ENCODE measurements around the gene ASS1. TPM values are rescaled to one million over a fixed set of nuclear protein-coding genes. Genes with fewer than 3 reads are reported as not detected.
A peak's percentile ranks its signal among the peaks of the same experiment; 100 is the strongest.

Gene ASS1
- total RNA-seq, 2 donors from 2014 or later, result 0.69 to 1.4 TPM

DNA sequence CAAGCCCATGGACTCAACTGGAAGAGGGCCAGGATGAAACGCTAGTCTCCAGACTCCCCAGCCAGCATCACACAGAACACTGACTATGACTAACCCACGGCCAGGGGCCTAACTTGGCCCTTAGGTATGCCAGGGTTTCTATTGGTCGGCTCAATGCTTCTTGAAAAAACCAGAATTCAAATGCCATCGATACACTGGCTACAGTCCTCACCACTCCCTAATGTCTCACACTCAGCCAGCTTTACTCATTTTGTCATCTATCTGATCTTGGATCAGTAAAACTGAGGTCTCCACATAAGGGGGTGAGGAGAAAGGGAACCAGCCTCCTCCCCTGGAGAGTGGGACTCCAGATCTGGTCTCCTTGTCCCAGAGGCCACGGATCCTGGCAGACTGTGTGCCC, 75.2 kb downstream of the ASS1 start:
- ATAC-seq (replicated peaks), result no peak
- H3K27ac Mint-ChIP-seq, result no peak overlapping the region
- no peaks in the 10 kb centered on the region for H3K4me1 Mint-ChIP-seq
- peaks cover 20% of the 10 kb centered on the region for H3K27me3 Mint-ChIP-seq
- no peaks in the 10 kb centered on the region for H3K9me3 Mint-ChIP-seq
- no peak overlapping the region for H3K4me3 Mint-ChIP-seq
- no peaks in the 10 kb centered on the region for H3K36me3 Mint-ChIP-seq (ENCODE audit: low read depth)

DNA sequence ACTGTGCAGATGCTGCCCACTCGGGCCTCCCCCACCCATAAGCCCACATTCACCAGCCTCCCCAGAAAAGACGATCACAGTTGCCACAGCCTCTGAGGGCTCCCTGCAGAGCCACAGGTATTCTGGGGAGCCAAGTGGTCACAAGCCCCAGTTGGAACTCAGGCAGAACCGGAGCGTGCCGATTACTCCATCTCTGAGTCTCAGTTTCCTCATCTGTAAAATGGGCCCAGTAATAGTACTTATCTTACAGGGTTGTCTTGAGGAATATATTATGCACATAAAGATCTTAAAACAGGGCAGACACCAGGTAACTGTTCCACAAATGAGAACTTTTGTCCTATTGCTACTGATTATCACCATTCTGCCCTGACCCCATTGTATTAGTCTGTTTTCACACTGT, 77.0 kb downstream of the ASS1 start:
- no peak for ATAC-seq (replicated peaks)
- Mint-ChIP-seq H3K27ac (no peak overlapping the region), H3K9me3 (no peaks in the 10 kb centered on the region), H3K36me3 (ENCODE audit: low read depth) (no peaks in the 10 kb centered on the region), H3K27me3 (peaks cover 20% of the 10 kb centered on the region), H3K4me1 (no peaks in the 10 kb centered on the region), H3K4me3 (no peak overlapping the region)

DNA sequence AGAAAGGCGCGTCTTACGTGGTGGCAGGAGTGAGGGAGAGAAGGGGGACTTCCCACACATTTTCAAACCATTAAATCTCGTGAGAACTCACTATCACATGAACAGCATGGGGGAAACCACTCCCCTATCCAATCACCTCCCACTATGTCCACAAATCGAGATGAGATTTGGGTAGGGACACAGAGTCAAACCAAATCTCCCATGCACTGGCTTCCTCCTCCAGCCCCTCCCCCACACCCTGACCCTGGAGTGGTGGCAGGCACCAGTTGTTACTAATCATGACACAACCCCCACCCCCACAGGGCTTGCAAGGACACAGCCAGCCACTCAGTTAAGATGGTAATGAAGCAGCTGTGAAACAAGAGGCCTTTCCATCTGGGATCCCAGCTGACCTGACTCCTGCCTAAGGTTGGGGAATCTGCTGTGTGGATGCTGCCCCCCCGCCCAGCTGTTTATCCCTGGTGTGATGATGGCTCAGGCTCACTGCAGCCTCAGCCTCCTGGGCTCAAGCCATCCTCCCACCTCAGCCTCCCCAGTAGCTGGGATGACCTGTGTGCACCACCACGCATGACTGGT, 77.6 kb downstream of the ASS1 start:
- ATAC-seq (replicated peaks), result peak; percentile 49
- no peak overlapping the region for H3K27ac Mint-ChIP-seq

DNA sequence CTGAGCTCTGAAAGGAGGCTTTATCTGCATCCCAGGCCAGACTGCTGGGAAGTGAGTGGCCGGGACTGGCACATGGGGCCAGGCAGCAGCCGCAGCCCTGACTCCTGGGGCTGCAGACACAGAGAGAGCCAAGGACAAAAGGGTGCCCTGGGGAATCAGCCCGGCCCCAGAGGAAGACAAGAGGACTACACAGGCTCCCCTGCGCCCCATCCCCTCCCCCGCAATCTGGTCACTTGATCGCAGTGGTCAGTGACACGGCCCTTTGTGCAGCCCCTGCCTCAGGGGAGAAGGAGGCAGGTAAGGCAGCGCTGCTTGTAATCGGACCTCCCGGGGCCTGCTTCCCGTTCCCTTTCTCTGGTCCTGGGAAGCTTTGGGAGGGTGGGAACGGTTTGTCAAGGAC, 79.2 kb downstream of the ASS1 start:
- no peak for ATAC-seq (replicated peaks)

More for the DNA sequence above, 77.6 kb downstream of the ASS1 start:
- H3K4me3 Mint-ChIP-seq, result no peak overlapping the region
- no peaks in the 10 kb centered on the region for H3K9me3 Mint-ChIP-seq
- H3K36me3 Mint-ChIP-seq (ENCODE audit: low read depth), result no peaks in the 10 kb centered on the region
- peaks cover 20% of the 10 kb centered on the region for H3K27me3 Mint-ChIP-seq
- no peaks in the 10 kb centered on the region for H3K4me1 Mint-ChIP-seq

DNA sequence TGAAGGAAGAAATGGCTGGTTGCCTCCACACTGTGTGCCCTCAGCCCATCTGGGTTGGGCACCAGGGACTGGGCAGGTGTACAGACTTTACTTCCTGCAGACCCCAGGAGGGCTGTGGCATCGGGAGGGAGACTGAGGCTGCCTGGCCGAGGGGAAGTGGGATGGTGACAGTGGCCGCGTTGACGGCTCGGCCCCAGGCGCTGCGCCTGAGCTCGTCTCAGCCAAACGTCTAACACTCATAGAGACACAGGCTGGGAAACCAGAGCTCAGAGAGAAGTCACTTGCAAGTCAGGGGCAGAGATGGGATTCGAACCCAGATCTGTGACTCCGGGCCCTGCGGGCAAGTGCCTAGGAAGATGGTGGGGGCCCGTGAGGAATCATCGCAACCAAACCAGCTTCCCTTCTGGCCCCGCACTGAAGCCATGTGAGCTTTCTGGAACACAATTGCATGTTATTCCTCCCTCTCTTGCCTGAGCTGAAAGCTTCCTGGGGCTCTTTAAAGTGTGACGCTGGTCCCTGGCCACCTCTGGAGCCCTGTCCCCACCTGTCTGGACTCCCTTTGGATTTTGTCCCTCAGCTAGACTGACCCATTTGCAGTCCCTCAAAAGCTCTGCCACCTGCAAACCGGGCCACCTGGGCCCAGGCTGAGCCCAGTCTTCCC, 81.6 kb downstream of the ASS1 start:
- no peak overlapping the region for H3K4me3 Mint-ChIP-seq
- ATAC-seq (replicated peaks), result no peak
- no peaks in the 10 kb centered on the region for H3K36me3 Mint-ChIP-seq (ENCODE audit: low read depth)
- H3K4me1 Mint-ChIP-seq, result no peaks in the 10 kb centered on the region
- H3K9me3 Mint-ChIP-seq, result no peaks in the 10 kb centered on the region
- H3K27me3 Mint-ChIP-seq, result peaks cover 9% of the 10 kb centered on the region
- H3K27ac Mint-ChIP-seq, result no peak overlapping the region

More for the DNA sequence above, 79.2 kb downstream of the ASS1 start:
- H3K4me1 Mint-ChIP-seq, result no peaks in the 10 kb centered on the region
- H3K27ac Mint-ChIP-seq, result no peak overlapping the region
- no peaks in the 10 kb centered on the region for H3K9me3 Mint-ChIP-seq
- H3K36me3 Mint-ChIP-seq (ENCODE audit: low read depth), result no peaks in the 10 kb centered on the region
- H3K4me3 Mint-ChIP-seq, result no peak overlapping the region
- peaks cover 12% of the 10 kb centered on the region for H3K27me3 Mint-ChIP-seq

DNA sequence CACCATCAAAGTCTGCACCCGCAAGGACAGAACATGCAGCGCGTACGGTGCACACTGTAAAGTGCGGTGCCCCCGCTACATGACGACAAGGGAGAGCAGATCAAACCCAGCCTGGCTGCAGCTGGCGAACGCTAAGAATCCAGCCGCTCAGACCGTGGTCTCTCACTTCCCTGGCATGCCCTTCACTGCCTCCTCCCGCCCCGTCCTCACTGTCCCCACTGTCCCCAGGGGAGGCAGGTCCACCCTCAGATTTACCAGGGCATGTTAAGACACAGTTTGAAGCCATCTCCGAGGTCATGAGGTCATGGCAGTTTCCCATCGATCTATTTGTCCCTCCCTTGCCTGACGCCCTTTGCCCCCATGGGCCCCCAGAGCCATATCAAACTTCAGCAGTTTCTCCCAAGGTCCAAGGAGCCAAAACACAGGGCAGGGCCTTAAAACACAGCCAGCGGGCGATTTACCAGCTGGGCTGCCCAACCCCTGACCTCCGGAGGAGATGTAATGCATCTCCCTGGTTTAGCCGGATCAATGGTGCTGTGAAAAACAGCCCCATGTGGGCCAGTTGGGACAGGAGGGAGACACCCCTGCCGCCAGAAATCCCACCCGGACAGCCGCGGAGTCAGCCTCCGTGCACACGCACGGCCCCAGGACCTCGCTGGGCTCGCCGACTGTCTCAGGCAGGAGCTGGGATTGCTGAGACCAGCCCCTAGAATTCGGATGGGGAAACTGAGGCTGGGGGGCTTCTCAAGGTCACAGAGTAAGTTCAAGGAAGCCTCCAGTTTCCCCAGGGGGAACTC, 82.3 kb downstream of the ASS1 start:
- H3K4me3 Mint-ChIP-seq, result no peak overlapping the region
- ATAC-seq (replicated peaks), result no peak
- no peaks in the 10 kb centered on the region for H3K36me3 Mint-ChIP-seq (ENCODE audit: low read depth)
- H3K4me1 Mint-ChIP-seq, result no peaks in the 10 kb centered on the region
- no peak overlapping the region for H3K27ac Mint-ChIP-seq
- no peaks in the 10 kb centered on the region for H3K9me3 Mint-ChIP-seq
- peaks cover 6% of the 10 kb centered on the region for H3K27me3 Mint-ChIP-seq

DNA sequence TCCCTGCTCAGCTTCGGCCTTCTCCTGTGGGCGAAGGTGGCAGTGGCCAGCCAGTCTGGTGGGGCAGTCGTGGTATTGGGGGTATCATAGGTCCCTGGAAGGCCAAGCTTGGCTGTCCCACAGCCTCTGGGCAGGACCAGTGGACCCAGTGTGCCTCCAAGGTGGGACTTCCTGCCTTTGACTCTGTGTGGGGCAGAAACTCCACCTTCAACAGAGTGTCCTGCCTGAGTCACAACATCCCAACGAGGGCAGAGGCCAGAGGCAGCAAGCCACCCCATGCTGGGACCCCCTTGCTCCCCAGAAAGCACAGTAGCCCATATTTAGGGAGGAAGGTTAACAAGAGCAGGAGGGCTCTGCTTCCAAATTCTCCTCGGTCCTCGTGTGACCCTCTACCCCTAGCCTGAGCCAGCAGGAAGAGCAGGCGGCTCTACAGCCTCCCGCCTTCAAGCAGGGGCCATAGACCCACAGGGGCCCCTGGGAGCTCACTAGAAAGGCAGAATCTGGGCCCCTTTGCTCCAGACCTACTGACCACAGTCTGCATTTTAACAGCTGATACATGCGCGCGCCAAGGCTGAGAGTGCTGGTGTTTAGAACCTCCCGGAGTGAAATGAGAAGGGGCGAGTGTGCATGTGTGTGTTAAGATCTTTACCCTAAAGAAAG, 83.0 kb downstream of the ASS1 start:
- no peaks in the 10 kb centered on the region for H3K4me1 Mint-ChIP-seq
- no peak for ATAC-seq (replicated peaks)
- H3K9me3 Mint-ChIP-seq, result no peaks in the 10 kb centered on the region
- peaks cover 5% of the 10 kb centered on the region for H3K27me3 Mint-ChIP-seq
- no peak overlapping the region for H3K27ac Mint-ChIP-seq
- no peaks in the 10 kb centered on the region for H3K36me3 Mint-ChIP-seq (ENCODE audit: low read depth)
- H3K4me3 Mint-ChIP-seq, result no peak overlapping the region

DNA sequence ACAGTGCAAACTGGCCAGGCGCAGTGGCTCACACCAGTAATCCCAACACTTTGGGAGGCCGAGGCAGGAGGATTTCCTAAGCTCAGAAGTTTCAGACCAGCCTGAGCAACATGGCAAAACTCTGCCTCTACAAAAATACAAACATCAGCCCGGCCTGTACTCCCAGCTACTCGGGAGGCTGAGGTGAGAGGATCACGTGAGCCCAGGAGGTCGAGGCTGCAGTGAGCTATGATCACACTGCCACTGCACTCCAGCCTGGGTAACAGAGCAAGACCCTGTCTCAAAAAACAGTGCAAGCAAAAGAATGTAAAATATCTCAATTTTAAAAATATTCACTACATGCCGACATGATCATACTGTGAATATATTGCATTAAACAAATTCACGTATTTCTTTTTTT, 83.9 kb downstream of the ASS1 start:
- Mint-ChIP-seq H3K4me3 (no peak overlapping the region), H3K27me3 (no peaks in the 10 kb centered on the region), H3K36me3 (ENCODE audit: low read depth) (no peaks in the 10 kb centered on the region), H3K27ac (no peak overlapping the region), H3K9me3 (no peaks in the 10 kb centered on the region), H3K4me1 (no peaks in the 10 kb centered on the region)
- no peak for ATAC-seq (replicated peaks)

DNA sequence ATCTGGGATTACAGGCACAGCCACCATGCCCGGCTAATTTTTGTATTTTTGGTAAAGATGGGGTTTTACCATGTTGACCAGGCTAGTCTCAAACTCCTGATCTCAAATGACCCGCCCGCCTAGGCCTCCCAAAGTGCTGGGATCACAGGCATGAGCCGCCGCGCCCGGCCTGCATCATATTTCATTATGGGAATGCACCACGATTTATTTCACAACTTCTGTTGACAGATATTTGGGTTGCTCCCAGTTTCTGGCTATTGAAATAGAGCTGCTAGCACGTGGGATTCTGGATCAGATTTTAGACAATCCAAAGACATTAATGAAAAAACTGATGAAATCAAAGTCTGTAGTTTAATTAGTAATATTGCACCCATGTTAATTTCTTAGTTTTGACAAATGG, 86.2 kb downstream of the ASS1 start:
- Mint-ChIP-seq H3K4me1 (peaks cover 2% of the 10 kb centered on the region), H3K27ac (no peak overlapping the region), H3K27me3 (peaks cover 11% of the 10 kb centered on the region), H3K4me3 (no peak overlapping the region), H3K36me3 (ENCODE audit: low read depth) (no peaks in the 10 kb centered on the region), H3K9me3 (no peaks in the 10 kb centered on the region)
- no peak for ATAC-seq (replicated peaks)

DNA sequence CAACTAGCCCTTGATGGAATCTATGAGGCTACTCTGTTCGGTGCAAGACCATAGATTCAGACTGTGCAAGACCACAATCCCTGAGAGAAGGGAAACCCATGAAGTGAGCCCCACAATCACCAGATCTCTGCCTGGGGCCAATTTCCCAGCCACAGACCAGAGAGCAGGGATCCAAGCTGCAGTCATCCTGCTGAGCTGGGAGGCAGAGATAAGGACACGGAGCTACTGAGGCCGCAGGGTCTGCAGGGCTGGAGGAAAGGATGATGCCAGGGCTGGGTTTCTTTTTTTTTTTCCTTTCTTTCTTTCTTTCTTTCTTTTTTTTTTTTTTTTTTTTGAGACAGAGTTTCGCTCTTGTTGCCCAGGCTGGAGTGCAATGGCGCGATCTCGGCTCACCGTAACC, 86.9 kb downstream of the ASS1 start:
- no peak overlapping the region for H3K27ac Mint-ChIP-seq
- peaks cover 4% of the 10 kb centered on the region for H3K4me1 Mint-ChIP-seq
- ATAC-seq (replicated peaks), result no peak
- H3K9me3 Mint-ChIP-seq, result no peaks in the 10 kb centered on the region
- no peak overlapping the region for H3K4me3 Mint-ChIP-seq
- no peaks in the 10 kb centered on the region for H3K36me3 Mint-ChIP-seq (ENCODE audit: low read depth)
- H3K27me3 Mint-ChIP-seq, result peaks cover 15% of the 10 kb centered on the region

DNA sequence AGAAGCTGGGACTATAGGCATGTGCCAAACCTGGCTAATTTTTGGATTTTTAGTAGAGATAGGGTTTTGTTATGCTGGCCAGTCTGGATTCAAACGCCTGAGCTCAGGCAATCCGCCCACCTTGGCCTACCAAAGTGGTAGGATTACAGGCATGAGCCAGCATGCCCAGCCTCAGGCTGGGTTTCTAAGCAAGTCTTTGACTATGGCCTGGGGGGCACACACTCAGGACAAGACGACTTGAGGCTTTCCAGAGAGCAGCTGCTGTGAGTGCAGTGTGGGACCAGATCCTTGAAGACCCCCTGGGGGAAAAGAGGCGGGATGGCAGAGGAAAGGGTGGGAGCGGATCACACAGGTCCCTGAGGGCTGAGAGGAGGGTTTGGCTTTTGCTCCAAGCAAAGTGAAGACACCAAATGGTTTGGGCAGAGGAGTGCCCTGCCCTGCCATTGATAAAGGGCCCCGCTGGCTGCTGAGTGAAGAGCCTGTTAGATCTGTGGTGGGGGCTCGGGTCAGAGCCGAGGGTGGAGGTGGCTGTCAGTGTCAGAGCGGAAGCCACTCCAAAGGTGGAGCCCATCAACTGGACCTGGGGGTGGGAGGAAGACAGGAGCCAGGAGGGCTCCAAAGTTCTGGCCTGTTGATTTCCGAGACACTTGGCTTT, 87.8 kb downstream of the ASS1 start:
- Mint-ChIP-seq H3K4me1 (peaks cover 5% of the 10 kb centered on the region), H3K27ac (no peak overlapping the region), H3K36me3 (ENCODE audit: low read depth) (no peaks in the 10 kb centered on the region), H3K4me3 (no peak overlapping the region), H3K27me3 (peaks cover 19% of the 10 kb centered on the region), H3K9me3 (no peaks in the 10 kb centered on the region)
- ATAC-seq (replicated peaks), result no peak

DNA sequence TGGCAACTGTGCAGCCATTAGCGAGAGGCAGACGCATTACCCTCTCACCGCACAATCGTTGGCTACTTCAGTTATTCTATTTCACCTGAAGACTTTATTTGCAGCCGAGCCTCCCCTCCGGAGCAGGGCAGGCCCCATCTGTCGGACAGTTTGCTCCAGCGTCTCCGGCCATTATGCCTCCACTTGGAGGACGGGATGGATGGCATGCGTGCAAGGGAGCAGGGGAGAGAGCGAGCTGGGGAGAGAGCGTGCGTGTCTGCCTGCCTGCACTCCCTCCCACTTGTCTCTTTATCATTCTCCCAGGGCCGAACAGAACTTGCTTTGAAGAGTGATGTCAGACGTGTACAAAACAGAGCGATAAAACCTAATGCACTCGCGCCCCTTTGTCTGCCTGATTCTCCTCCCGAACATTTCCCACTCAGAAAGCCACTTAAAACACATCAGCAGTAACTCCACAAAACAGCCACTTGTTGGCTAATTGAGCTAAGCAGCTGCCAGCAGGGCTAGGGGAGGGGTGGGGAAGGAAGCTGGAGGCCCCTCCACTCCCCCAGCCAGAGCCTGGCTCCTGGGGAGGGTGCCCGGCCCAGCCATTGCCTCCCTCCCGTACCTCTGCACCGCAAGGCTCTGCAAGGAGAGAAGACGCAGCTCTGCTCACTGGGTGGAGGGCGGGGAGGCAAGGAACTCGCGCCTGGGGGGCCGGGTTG, 91.2 kb downstream of the ASS1 start:
- H3K27ac Mint-ChIP-seq, result no peak overlapping the region
- H3K4me1 Mint-ChIP-seq, result peaks cover 10% of the 10 kb centered on the region
- H3K36me3 Mint-ChIP-seq (ENCODE audit: low read depth), result no peaks in the 10 kb centered on the region
- H3K4me3 Mint-ChIP-seq, result peak overlapping the region; percentile 7
- H3K9me3 Mint-ChIP-seq, result no peaks in the 10 kb centered on the region
- H3K27me3 Mint-ChIP-seq, result peaks cover 47% of the 10 kb centered on the region
- ATAC-seq (replicated peaks), result no peak

DNA sequence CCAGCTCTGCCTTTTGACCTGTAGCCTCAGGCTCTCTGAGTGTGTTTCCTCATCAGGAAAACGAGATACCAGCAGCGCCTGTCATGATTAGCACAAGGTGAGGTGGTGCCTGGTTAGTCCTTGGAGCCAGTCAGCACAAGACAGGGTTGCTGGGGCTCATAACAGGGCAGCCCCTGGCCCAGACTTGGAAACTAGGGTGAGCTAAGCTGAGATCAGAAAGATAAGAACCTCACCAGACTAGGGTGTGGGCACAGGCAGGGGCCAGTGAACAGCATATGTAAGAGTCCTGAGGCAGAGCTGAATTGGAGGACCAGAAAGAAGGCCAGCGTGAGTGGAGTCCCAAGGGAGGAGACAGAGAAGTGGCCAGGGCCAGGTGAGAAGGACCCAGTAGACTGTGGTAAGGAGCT, 91.9 kb downstream of the ASS1 start:
- H3K36me3 Mint-ChIP-seq (ENCODE audit: low read depth), result no peaks in the 10 kb centered on the region
- H3K9me3 Mint-ChIP-seq, result no peaks in the 10 kb centered on the region
- no peak overlapping the region for H3K27ac Mint-ChIP-seq
- ATAC-seq (replicated peaks), result no peak
- peaks cover 49% of the 10 kb centered on the region for H3K27me3 Mint-ChIP-seq
- peaks cover 10% of the 10 kb centered on the region for H3K4me1 Mint-ChIP-seq
- H3K4me3 Mint-ChIP-seq, result no peak overlapping the region
